Measurements from ENCODE around the gene ARSH.

- no peak for TF ChIP-seq ZFX (IDR thresholded peaks at IDR 0.05)
- no peak for TF ChIP-seq EZH2 (IDR thresholded peaks at IDR 0.05)
- no peak for TF ChIP-seq CTCF (IDR thresholded peaks at IDR 0.05 in 2 of 3, conservative IDR thresholded peaks at IDR 0.05 in 1 of 3; ENCODE audit: borderline replicate concordance in 1 of 3, insufficient read depth in 1 of 3, low read depth in 2 of 3, low read length in 2 of 3)
- no peak for TF ChIP-seq SRF (IDR thresholded peaks at IDR 0.05; ENCODE audit: low read depth)
- no peak for TF ChIP-seq MAX (IDR thresholded peaks at IDR 0.05)
- TF ChIP-seq POLR2A (IDR thresholded peaks at IDR 0.05; ENCODE audit: borderline replicate concordance, extremely low read depth, insufficient read depth, insufficient read length) = no peak
- TF ChIP-seq ZBTB33 (IDR thresholded peaks at IDR 0.05; ENCODE audit: extremely low read depth, insufficient replicate concordance, low read length) = no peak
- TF ChIP-seq SP1 (IDR thresholded peaks at IDR 0.05; ENCODE audit: low read depth) = no peak
- no peak for TF ChIP-seq YY1 (IDR thresholded peaks at IDR 0.05; ENCODE audit: extremely low read depth, insufficient replicate concordance, low read depth, low read length)
- no peak for TF ChIP-seq POLR2AphosphoS5 (IDR thresholded peaks at IDR 0.05; ENCODE audit: low read depth, low read length)
- no peak for TF ChIP-seq EZH2phosphoT487 (IDR thresholded peaks at IDR 0.05; ENCODE audit: borderline replicate concordance)
- TF ChIP-seq JUND (IDR thresholded peaks at IDR 0.05) = no peak
- TF ChIP-seq REST (IDR thresholded peaks at IDR 0.05; ENCODE audit: low read depth) = no peak
- TF ChIP-seq CBX3 (IDR thresholded peaks at IDR 0.05; ENCODE audit: low read depth) = no peak
Measured at GRCh38 chrX:2962381-2962780, 44.0 kb upstream of the ARSH start.
